Ovary (tissue), 3 donors: ENCODE results near the gene FRMD4A.

Experiments
- EP300 ChIP-seq: sonication (generic); formaldehyde crosslinking; IDR thresholded peaks from one replicate; pipeline ENCODE4 v1.6.1; 2017; ENCODE audit warnings: antibody characterized with exemption
- POLR2A ChIP-seq: fragments of 450-650 bp; IDR thresholded peaks from one replicate; pipeline ENCODE4 v1.6.1; 2017; ENCODE audit warnings: antibody characterized with exemption, mild to moderate bottlenecking, moderate library complexity
- TF ChIP-seq, protein P1 (sequence below), 3 donors: fragments of 450-650 bp in 2 of 3; fragments of 200-600 bp in 1 of 3; IDR thresholded peaks; one replicate each; pipeline versions ENCODE4 v1.5.1 to v1.8.0; 2016 to 2022; ENCODE audit warnings: antibody characterized with exemption in 3 of 3, mild to moderate bottlenecking in 1 of 3
- donor health status: DM: no; HTN: no; CAD: no.

DNA sequence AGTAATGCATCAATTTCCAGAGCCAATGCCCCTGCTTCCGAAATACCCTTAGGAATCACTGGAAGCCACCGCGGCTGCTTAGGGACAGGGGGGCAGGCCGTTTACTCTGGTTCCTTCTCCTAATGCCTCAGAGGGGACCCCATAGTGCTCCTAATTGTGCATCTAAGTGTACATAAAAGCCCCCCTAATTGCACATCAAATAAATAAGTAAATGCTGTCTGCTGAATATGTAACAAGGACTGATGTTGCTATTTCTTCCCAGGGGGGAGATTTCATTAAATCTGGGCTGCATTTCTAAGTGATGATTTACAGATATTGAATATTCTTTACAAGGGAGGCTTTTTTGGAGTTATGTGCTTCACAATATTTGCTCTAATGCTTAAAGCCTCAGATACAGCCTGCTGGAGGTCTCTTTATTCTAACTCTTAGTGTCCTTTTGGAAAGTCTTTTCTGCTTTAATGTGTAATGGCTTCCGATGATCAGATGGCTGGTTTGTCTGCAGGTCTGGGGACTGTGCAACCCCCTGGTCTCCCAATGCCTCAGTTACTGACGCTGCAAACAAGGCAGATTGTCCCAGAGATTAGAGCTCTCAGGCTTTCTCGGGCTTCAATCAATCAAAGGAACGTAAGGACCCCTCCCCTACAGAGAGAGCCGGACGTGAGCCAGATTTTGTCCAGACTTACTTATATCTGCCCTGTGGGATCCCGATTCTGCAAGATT, 601.0 kb downstream of the FRMD4A start:
- TF ChIP-seq, protein P1, sequence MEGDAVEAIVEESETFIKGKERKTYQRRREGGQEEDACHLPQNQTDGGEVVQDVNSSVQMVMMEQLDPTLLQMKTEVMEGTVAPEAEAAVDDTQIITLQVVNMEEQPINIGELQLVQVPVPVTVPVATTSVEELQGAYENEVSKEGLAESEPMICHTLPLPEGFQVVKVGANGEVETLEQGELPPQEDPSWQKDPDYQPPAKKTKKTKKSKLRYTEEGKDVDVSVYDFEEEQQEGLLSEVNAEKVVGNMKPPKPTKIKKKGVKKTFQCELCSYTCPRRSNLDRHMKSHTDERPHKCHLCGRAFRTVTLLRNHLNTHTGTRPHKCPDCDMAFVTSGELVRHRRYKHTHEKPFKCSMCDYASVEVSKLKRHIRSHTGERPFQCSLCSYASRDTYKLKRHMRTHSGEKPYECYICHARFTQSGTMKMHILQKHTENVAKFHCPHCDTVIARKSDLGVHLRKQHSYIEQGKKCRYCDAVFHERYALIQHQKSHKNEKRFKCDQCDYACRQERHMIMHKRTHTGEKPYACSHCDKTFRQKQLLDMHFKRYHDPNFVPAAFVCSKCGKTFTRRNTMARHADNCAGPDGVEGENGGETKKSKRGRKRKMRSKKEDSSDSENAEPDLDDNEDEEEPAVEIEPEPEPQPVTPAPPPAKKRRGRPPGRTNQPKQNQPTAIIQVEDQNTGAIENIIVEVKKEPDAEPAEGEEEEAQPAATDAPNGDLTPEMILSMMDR (IDR thresholded peaks at IDR 0.05) = no peak
- no peak for TF ChIP-seq POLR2A
- no peak for TF ChIP-seq EP300
